ENCODE data around the gene ZNF451.

- TF ChIP-seq CTCF (IDR thresholded peaks at IDR 0.05) (no peak), EP300 (IDR thresholded peaks at IDR 0.05) (no peak), POLR2A (IDR thresholded peaks at IDR 0.05) (no peak), POLR2AphosphoS5 (IDR thresholded peaks at IDR 0.05) (no peak)
These were observed 126.5 kb downstream of the ZNF451 start for GRCh38 chr6:57216235-57217101.

Data from upper lobe of left lung (tissue), 4 donors.